Neural cell (in vitro differentiated cells): ENCODE measurements around the gene PTPRN2.

Source experiments
- CTCF ChIP-seq: fragments of 450-650 bp; IDR thresholded peaks from 2 replicates; pipeline ENCODE4 v1.5.1; 2014; ENCODE audit warnings: antibody characterized with exemption, mild to moderate bottlenecking, moderate library complexity; ENCODE audit not compliant: poor library complexity, severe bottlenecking
- EP300 ChIP-seq: fragments of 450-650 bp; conservative IDR thresholded peaks from 2 replicates; pipeline ENCODE4 v1.6.1; 2014; ENCODE audit warnings: antibody characterized with exemption, mild to moderate bottlenecking, moderate library complexity; ENCODE audit not compliant: poor library complexity, severe bottlenecking
- EZH2 ChIP-seq: fragments of 200-600, 300-800 bp; shearing (Covaris generic), sonication (generic); IDR thresholded peaks from 2 replicates; pipeline ENCODE4 v1.6.1; 2014; ENCODE audit warnings: antibody characterized with exemption, low read length, borderline replicate concordance, mild to moderate bottlenecking; ENCODE audit not compliant: insufficient read depth, poor library complexity, severe bottlenecking
- POLR2AphosphoS5 ChIP-seq: IDR thresholded peaks from 2 replicates; pipeline ENCODE4 v1.6.1; 2012
- REST ChIP-seq: IDR thresholded peaks from 2 replicates; pipeline ENCODE4 v1.6.1; 2012; ENCODE audit warnings: borderline replicate concordance
- SMC3 ChIP-seq: fragments of 450-650 bp; conservative IDR thresholded peaks from 2 replicates; pipeline ENCODE4 v1.6.1; 2014; ENCODE audit warnings: antibody characterized with exemption, mild to moderate bottlenecking, moderate library complexity; ENCODE audit not compliant: poor library complexity
- TAF1 ChIP-seq: IDR thresholded peaks from 2 replicates; pipeline ENCODE4 v1.6.1; 2012; ENCODE audit warnings: low read depth

- TF ChIP-seq CTCF = no peak
- no peak for TF ChIP-seq SMC3
- TF ChIP-seq EP300 = no peak
- no peak for TF ChIP-seq TAF1
- no peak for TF ChIP-seq POLR2AphosphoS5
- TF ChIP-seq EZH2 = no peak
- TF ChIP-seq REST = no peak
Observed at GRCh38 chr7:158188676-158189075, 398.9 kb downstream of the PTPRN2 start.
